Measurements from ENCODE around the gene SEMA3B. TPM values are rescaled to one million over a fixed set of nuclear protein-coding genes. Genes with fewer than 3 reads are reported as not detected.

SEMA3B gene
- total RNA-seq, 4 donors from 2014 or later, result 2.4 to 13.7 (median 7.0) TPM

- TF ChIP-seq CTCF (IDR thresholded peaks at IDR 0.05; ENCODE audit: low read depth), result no peak
Measured at GRCh38 chr3:50323614-50324199, 54.8 kb downstream of the SEMA3B start.

- no peak for TF ChIP-seq CTCF (IDR thresholded peaks at IDR 0.05; ENCODE audit: low read depth)
Measured at GRCh38 chr3:50324351-50325112, 55.6 kb downstream of the SEMA3B start.

DNA sequence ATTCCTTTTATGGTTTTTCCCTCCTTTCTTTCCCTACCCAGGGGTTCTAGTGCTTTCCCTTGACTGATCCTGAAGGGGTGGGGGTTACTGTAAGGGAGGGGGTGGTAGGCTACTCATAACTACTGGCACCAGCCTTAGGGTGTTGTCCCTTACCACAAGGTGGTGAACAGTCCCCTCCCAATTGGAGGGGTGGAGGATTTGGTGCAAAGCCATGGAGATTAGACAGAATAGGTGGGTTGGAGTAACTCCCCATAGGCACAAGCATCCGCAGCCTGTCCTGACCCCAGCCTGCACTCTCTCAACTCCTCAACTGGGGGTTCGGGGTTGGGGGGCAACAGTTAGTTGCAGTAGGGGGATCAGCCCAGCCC lies 56.1 kb downstream of the SEMA3B start:
- no peak for TF ChIP-seq CTCF (IDR thresholded peaks at IDR 0.05; ENCODE audit: low read depth)

DNA sequence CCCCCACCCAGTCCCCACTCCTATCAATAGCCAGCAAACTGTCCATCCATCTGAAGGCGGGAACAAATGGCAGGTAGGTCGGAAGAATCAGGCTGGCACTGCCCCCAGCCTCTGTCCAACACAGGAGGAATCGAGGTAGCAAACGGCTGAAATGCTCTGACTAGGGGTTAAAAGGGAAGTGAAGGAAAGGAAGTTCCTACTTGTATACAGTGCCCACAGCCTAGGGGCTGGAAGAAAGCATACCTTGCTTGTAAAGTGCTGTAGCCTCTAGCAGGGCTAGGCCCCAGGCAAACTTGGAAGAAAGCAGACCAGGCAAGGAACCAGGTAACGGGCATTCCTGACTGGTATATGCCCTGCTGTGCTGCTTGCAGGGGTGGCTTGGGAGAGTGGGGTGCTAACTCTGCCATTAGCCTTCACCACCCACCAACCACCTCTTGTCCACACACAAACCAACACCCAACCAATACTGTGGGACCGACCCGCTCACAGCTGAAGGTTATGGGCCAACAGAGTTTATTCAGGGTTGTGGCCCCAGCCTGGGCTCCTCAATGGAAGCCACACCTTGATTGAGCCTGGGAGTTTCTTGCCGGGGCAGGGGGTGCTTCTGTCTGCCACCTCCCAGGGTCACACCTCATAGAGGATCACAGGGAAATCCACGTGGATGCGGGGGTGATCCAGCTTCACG lies 56.7 kb downstream of the SEMA3B start:
- no peak for TF ChIP-seq CTCF (IDR thresholded peaks at IDR 0.05; ENCODE audit: low read depth)

DNA sequence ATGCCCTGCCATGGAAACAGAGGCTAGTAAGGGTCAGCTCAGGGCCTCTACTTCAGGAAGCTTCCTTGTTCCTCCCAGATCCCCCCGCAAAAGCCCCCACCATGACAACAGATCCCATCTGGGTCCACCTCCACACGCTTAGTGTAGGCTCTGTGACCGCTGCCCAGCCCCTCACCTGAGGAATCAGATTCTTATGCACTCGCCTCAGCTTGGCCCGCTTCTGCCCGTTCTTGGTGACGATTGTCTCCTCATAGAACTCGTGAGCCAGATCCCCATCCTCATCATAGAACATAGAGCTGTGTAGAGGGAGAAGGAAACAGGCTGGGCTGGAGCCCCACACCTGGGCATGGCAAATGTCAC lies 57.2 kb downstream of the SEMA3B start:
- no peak for TF ChIP-seq CTCF (IDR thresholded peaks at IDR 0.05; ENCODE audit: low read depth)

GRCh38 chr3:50327129-50327528 lies 58.2 kb downstream of the SEMA3B start:
- TF ChIP-seq CTCF (IDR thresholded peaks at IDR 0.05; ENCODE audit: low read depth), result no peak

Small RNAs within 50 kb of the gene (small RNA-seq; reads per million reads assigned to genes)
- gene MIR5787, result not detected

Other genes starting within 250 kb of the SEMA3B start
- gene RBM5, start 180.2 kb upstream of the SEMA3B start, total RNA-seq, result 100 to 1,000 TPM; 236 to 276 (median 256) TPM
- gene SEMA3F, start 113.8 kb upstream of the SEMA3B start, total RNA-seq, result 10 to 100 TPM in 2 of 4 donors, 1 to 10 TPM in 2; 4.6 to 32.8 (median 11.5) TPM
- gene GNAT1, start 77.5 kb upstream of the SEMA3B start, total RNA-seq, result not detected
- not detected for gene SLC38A3, start 63.9 kb upstream of the SEMA3B start, total RNA-seq
- 100 to 1,000 TPM; 208 to 300 (median 249) TPM for gene GNAI2, start 32.9 kb upstream of the SEMA3B start, total RNA-seq
- not detected for gene LSMEM2, start 9.9 kb downstream of the SEMA3B start, total RNA-seq
- gene IFRD2, start 23.3 kb downstream of the SEMA3B start, total RNA-seq, result 10 to 100 TPM; 31.6 to 56.4 (median 52.2) TPM
- 1 to 10 TPM; 1.5 to 5.1 (median 3.4) TPM for gene HYAL3, start 30.3 kb downstream of the SEMA3B start, total RNA-seq
- gene NAA80, start 30.3 kb downstream of the SEMA3B start, total RNA-seq, result 10 to 100 TPM in 1 of 4 donors, 1 to 10 TPM in 3; 5.2 to 10.4 (median 6.6) TPM
- 10 to 100 TPM in 1 of 4 donors, 1 to 10 TPM in 3; 3.1 to 13.8 (median 4.7) TPM for gene HYAL1, start 34.4 kb downstream of the SEMA3B start, total RNA-seq
- 100 to 1,000 TPM in 2 of 4 donors, 10 to 100 TPM in 2; 54.4 to 207 (median 117) TPM for gene HYAL2, start 53.6 kb downstream of the SEMA3B start, total RNA-seq
- gene TUSC2, start 59.1 kb downstream of the SEMA3B start, total RNA-seq, result 10 to 100 TPM; 17.8 to 27.5 (median 20.7) TPM
- 10 to 100 TPM; 37.0 to 62.8 (median 54.1) TPM for gene RASSF1, start 71.7 kb downstream of the SEMA3B start, total RNA-seq
- gene ZMYND10, start 76.6 kb downstream of the SEMA3B start, total RNA-seq, result 1 to 10 TPM in 1 of 4 donors, not detected in 3; 1.5 TPM
- 10 to 100 TPM; 14.3 to 18.8 (median 17.5) TPM for gene NPRL2, start 81.6 kb downstream of the SEMA3B start, total RNA-seq
- 10 to 100 TPM; 13.9 to 22.0 (median 18.2) TPM for gene CYB561D2, start 81.7 kb downstream of the SEMA3B start, total RNA-seq
- 10 to 100 TPM; 30.5 to 44.5 (median 41.2) TPM for gene TMEM115, start 90.4 kb downstream of the SEMA3B start, total RNA-seq
- gene CACNA2D2, start 234.5 kb downstream of the SEMA3B start, total RNA-seq, result 1 to 10 TPM in 1 of 4 donors, under 1 TPM in 2, not detected in 1; 0.65 to 1.7 (median 0.66) TPM